CD14-positive monocyte (primary cell): ENCODE data around the gene C2. TPM values are rescaled to one million over a fixed set of nuclear protein-coding genes. Genes with fewer than 3 reads are reported as not detected.

Source experiments
- DNase-seq, 3 donors: peaks; one replicate each; pipeline ENCODE4 v3.0.0-alpha.2; 2011 to 2022
- H2AFZ ChIP-seq: 2 replicates; pipeline ENCODE4 v1.6.0; 2012; ENCODE audit warnings: mild to moderate bottlenecking, low read depth, low read length, inconsistent platforms; ENCODE audit not compliant: insufficient read depth, poor library complexity, severe bottlenecking
- H3K27ac ChIP-seq, 2 donors: 1 replicate in 1 of 2; 2 replicates in 1 of 2; pipeline ENCODE4 v1.5.1; 2012 to 2013; ENCODE audit warnings: low read length in 2 of 2, control low read depth in 1 of 2, inconsistent platforms in 1 of 2, low read depth in 1 of 2, mild to moderate bottlenecking in 1 of 2
- H3K27me3 ChIP-seq, 2 donors: one replicate each; pipeline versions ENCODE4 v1.6.0 to v1.6.1; 2011 to 2013; ENCODE audit warnings: low read length in 2 of 2; ENCODE audit not compliant: control insufficient read depth in 2 of 2, insufficient read depth in 2 of 2
- H3K36me3 ChIP-seq, 2 donors: replicated peaks in 1 of 2; 1 replicate in 1 of 2; 2 replicates in 1 of 2; pipeline versions ENCODE4 v1.5.1 to v1.6.1; 2012 to 2013; ENCODE audit warnings: low read length in 2 of 2, control low read depth in 1 of 2, inconsistent platforms in 1 of 2, mild to moderate bottlenecking in 1 of 2; ENCODE audit not compliant: insufficient read depth in 2 of 2, control insufficient read depth in 1 of 2
- H3K4me1 ChIP-seq, 2 donors: 1 replicate in 1 of 2; 2 replicates in 1 of 2; pipeline versions ENCODE4 v1.5.1 to v1.6.1; 2012 to 2013; ENCODE audit warnings: low read length in 2 of 2, control low read depth in 1 of 2, inconsistent platforms in 1 of 2, mild to moderate bottlenecking in 1 of 2, moderate library complexity in 1 of 2; ENCODE audit not compliant: insufficient read depth in 2 of 2, control insufficient read depth in 1 of 2
- H3K4me2 ChIP-seq: replicated peaks from 2 replicates; pipeline ENCODE3; 2012; ENCODE audit warnings: low read length, moderate library complexity, mild to moderate bottlenecking; ENCODE audit not compliant: poor library complexity, severe bottlenecking; ENCODE audit errors: extremely low read depth
- H3K4me3 ChIP-seq, 3 experiments: fragments of 200-600 bp in 1 of 3; sonication (generic) in 1 of 3; replicated peaks in 1 of 3; 1 replicate in 2 of 3; 2 replicates in 1 of 3; pipeline ENCODE4 v1.5.1; 2011 to 2013; ENCODE audit warnings: low read length in 3 of 3, mild to moderate bottlenecking in 3 of 3, control low read depth in 2 of 3, low read depth in 2 of 3, inconsistent platforms in 1 of 3, moderate library complexity in 1 of 3
- H3K79me2 ChIP-seq: 2 replicates; pipeline ENCODE4 v1.6.0; 2012; ENCODE audit warnings: mild to moderate bottlenecking, control low read depth, inconsistent platforms, low read length, moderate library complexity; ENCODE audit not compliant: insufficient read depth
- H3K9ac ChIP-seq: 2 replicates; pipeline ENCODE4 v1.6.0; 2017; ENCODE audit warnings: low read length, mild to moderate bottlenecking; ENCODE audit not compliant: insufficient read depth, poor library complexity, severe bottlenecking
- H3K9me3 ChIP-seq, 2 donors: replicated peaks in 1 of 2; 1 replicate in 1 of 2; 2 replicates in 1 of 2; pipeline versions ENCODE4 v1.5.1 to v1.6.1; 2012 to 2013; ENCODE audit warnings: low read length in 2 of 2, control low read depth in 1 of 2; ENCODE audit not compliant: control insufficient read depth in 1 of 2, insufficient read depth in 1 of 2
- H4K20me1 ChIP-seq: 2 replicates; pipeline ENCODE4 v1.6.0; 2012; ENCODE audit warnings: mild to moderate bottlenecking, low read length, control low read depth, moderate library complexity; ENCODE audit not compliant: insufficient read depth
- H3K27ac Mint-ChIP-seq, 7 donors: one replicate each; pipeline ENCODE4 v1.8.0; 2020; ENCODE audit warnings: mild to moderate bottlenecking in 7 of 7, mixed read lengths in 7 of 7, moderate library complexity in 6 of 7, inconsistent platforms in 2 of 7
- H3K27me3 Mint-ChIP-seq, 3 donors: one replicate each; pipeline ENCODE4 v1.8.0; 2021 to 2022; ENCODE audit warnings: low read depth in 3 of 3, mild to moderate bottlenecking in 3 of 3, mixed read lengths in 3 of 3, moderate library complexity in 3 of 3, inconsistent platforms in 1 of 3
- H3K36me3 Mint-ChIP-seq, 2 donors: one replicate each; pipeline ENCODE4 v1.8.0; 2020; ENCODE audit warnings: mixed read lengths in 2 of 2, inconsistent platforms in 1 of 2, mild to moderate bottlenecking in 1 of 2
- H3K4me1 Mint-ChIP-seq: one replicate; pipeline ENCODE4 v1.8.0; 2020; ENCODE audit warnings: mild to moderate bottlenecking, mixed read lengths
- H3K4me3 Mint-ChIP-seq, 2 donors: one replicate each; pipeline ENCODE4 v1.8.0; 2020; ENCODE audit warnings: mild to moderate bottlenecking in 2 of 2, mixed read lengths in 2 of 2, moderate library complexity in 1 of 2
- H3K9me3 Mint-ChIP-seq, 7 donors: one replicate each; pipeline ENCODE4 v1.8.0; 2020 to 2022; ENCODE audit warnings: mixed read lengths in 7 of 7, mild to moderate bottlenecking in 6 of 7, moderate library complexity in 6 of 7, inconsistent platforms in 2 of 7
- CTCF ChIP-seq: fragments of 200-600 bp; IDR thresholded peaks from one replicate; pipeline ENCODE4 v1.8.0; 2022; ENCODE audit warnings: antibody characterized with exemption, mild to moderate bottlenecking
- WGBS: methylation state at CpG from one replicate; pipeline ENCODE4 v1.1.5; 2013; ENCODE audit warnings: missing lambda C conversion rate; ENCODE audit not compliant: insufficient coverage; 5-methylcytosine and 5-hydroxymethylcytosine counted together
- intact Hi-C, 2 donors: fragments of 100-400 bp; cut with micrococcal nuclease; formaldehyde crosslinking; loops; one replicate each; pipeline versions ENCODE4 v1.15.0 to v1.15.1; 2023
- polyA plus RNA-seq, 3 donors: library from polyadenylated mRNA; depleted of rRNA in 1 of 3; unstranded in 2 of 3; stranded (reverse) in 1 of 3; fragments of 300-500 nt in 2 of 3; fragments of >200 nt in 1 of 3; fragmentation: Illumina TruSeq in 2 of 3; gene quantifications; 1 replicate in 2 of 3; 2 replicates in 1 of 3; pipeline ENCODE4 v1.2.3, GENCODE V29; 2012 to 2021

The C2 gene
- polyA plus RNA-seq, 3 donors: 5.4 to 7.2 (median 6.5) TPM

- peak overlapping the region in 6 of 7 donors; percentile 85 to 94 (median 90) for H3K27ac Mint-ChIP-seq
- H3K79me2 ChIP-seq: peaks cover 17% of the 10 kb centered on the region
- H2AFZ ChIP-seq: peak overlapping the region; percentile 96
- peak overlapping the region; percentile 82 for H3K4me2 ChIP-seq
- DNase-seq: peak in 1 of 3 donors; percentile 30
- H3K36me3 Mint-ChIP-seq: peaks cover 8 to 13% of the 10 kb centered on the region in 2 donors
- H3K4me1 Mint-ChIP-seq: peaks cover 45% of the 10 kb centered on the region
- H3K4me1 ChIP-seq: peaks cover 44 to 62% of the 10 kb centered on the region in 2 donors
- intact Hi-C loops: loop anchor here (5.0 kb wide), 3 partner anchors 36 to 59 kb away; partner anchors contain the start of genes NELFE (in 1 of the 2), NEU1 (in 1 of the 2) and SKIC2 (in 1 of the 2)
- no peaks in the 10 kb centered on the region for H4K20me1 ChIP-seq
- WGBS: 0% methylated on average over 3 of the region's 8 CpGs
- peak overlapping the region; percentile 73 for H3K9ac ChIP-seq
- peak overlapping the region; percentile 73 to 97 (median 73) for H3K4me3 ChIP-seq
- peaks cover 4 to 15% of the 10 kb centered on the region in 2 donors for H3K36me3 ChIP-seq
- H3K27me3 Mint-ChIP-seq: peaks cover 3 to 10% (median 4%) of the 10 kb centered on the region in 3 donors
- H3K27me3 ChIP-seq: no peaks in the 10 kb centered on the region
- peak overlapping the region; percentile 94 to 97 for H3K4me3 Mint-ChIP-seq
- TF ChIP-seq CTCF: no peak
- H3K9me3 Mint-ChIP-seq: no peaks in the 10 kb centered on the region
- H3K9me3 ChIP-seq: no peaks in the 10 kb centered on the region
- H3K27ac ChIP-seq: peak overlapping the region in 1 of 2 donors; percentile 71
These were observed 29.0 kb upstream of the C2 start for GRCh38 chr6:31898383-31899011.

- intact Hi-C loops: loop anchor here (5.0 kb wide), 3 partner anchors 37 to 58 kb away; partner anchors contain the start of genes NELFE (in 1 of the 2), NEU1 (in 1 of the 2) and SKIC2 (in 1 of the 2)
- Histone ChIP-seq H3K36me3 (peaks cover 4 to 13% of the 10 kb centered on the region in 2 donors), H3K9me3 (no peaks in the 10 kb centered on the region), H2AFZ (no peak overlapping the region), H3K9ac (no peak overlapping the region), H4K20me1 (no peaks in the 10 kb centered on the region), H3K27ac (no peak overlapping the region), H3K79me2 (peaks cover 17% of the 10 kb centered on the region), H3K27me3 (no peaks in the 10 kb centered on the region), H3K4me3 (no peak overlapping the region), H3K4me2 (peak overlapping the region; percentile 82), H3K4me1 (peaks cover 44 to 62% of the 10 kb centered on the region in 2 donors)
- Mint-ChIP-seq H3K4me3 (no peak overlapping the region), H3K27me3 (peaks cover 4 to 11% (median 7%) of the 10 kb centered on the region in 3 donors), H3K4me1 (peaks cover 47% of the 10 kb centered on the region), H3K36me3 (peaks cover 5 to 7% of the 10 kb centered on the region in 2 donors), H3K9me3 (no peaks in the 10 kb centered on the region), H3K27ac (peak overlapping the region in 3 of 7 donors; percentile 19 to 49 (median 42))
- WGBS: 6% methylated on average over 5 of the region's 5 CpGs
- TF ChIP-seq CTCF: no peak
- no peak for DNase-seq
These were observed 28.3 kb upstream of the C2 start for GRCh38 chr6:31899215-31899614.
